ENCODE data around the gene C8A.

The C8A gene

GRCh38 chr1:56963667-56964066 lies 109.1 kb downstream of the C8A start:
- H3K4me3 ChIP-seq (ENCODE audit: control insufficient read depth, low read depth, low read length), result no peak overlapping the region
- DNase-seq (ENCODE audit: low read depth), result peak; percentile 40
- TF ChIP-seq CTCF (conservative IDR thresholded peaks at IDR 0.05; ENCODE audit: control insufficient read depth, insufficient read depth, low read depth, low read length), result no peak

DNA sequence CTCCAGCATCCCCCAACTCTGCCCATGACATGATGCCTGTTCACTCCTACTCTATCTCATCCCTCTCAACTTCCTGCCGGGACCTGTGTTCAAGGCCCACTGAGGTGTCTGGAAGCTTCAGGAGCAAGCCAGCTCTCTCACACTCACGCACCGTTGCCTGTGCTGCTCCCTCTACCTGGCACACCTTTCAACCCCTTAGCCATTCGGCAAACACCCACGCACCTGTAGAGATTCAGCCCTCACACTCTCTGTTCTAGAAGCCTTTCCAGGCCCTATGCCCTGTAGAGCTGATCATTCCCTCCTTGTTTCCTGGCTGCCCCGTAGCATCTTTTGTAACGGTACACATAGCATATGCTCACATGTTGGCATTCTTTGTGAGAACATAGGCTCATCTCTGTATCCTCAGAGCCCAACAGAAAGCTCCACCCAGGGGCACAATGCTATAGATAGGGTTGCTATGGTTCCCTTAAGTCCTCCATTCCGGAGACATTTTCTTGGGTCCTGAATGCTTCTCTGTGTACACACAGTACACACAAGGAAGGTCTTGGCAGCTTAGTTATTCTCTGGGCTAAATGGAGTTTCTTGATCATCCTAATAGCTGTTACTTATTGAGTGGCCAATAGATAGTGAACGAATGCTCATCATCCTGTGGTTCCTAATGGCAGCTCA lies 109.9 kb downstream of the C8A start:
- no peak for TF ChIP-seq CTCF (conservative IDR thresholded peaks at IDR 0.05; ENCODE audit: control insufficient read depth, insufficient read depth, low read depth, low read length)
- DNase-seq (ENCODE audit: low read depth), result no peak
- H3K4me3 ChIP-seq (ENCODE audit: control insufficient read depth, low read depth, low read length), result no peak overlapping the region

- H3K4me3 ChIP-seq (ENCODE audit: control insufficient read depth, low read depth, low read length), result no peak overlapping the region
- TF ChIP-seq CTCF (conservative IDR thresholded peaks at IDR 0.05; ENCODE audit: control insufficient read depth, insufficient read depth, low read depth, low read length), result no peak
- no peak for DNase-seq (ENCODE audit: low read depth)
These were observed 110.6 kb downstream of the C8A start for GRCh38 chr1:56965191-56965590.

DNA sequence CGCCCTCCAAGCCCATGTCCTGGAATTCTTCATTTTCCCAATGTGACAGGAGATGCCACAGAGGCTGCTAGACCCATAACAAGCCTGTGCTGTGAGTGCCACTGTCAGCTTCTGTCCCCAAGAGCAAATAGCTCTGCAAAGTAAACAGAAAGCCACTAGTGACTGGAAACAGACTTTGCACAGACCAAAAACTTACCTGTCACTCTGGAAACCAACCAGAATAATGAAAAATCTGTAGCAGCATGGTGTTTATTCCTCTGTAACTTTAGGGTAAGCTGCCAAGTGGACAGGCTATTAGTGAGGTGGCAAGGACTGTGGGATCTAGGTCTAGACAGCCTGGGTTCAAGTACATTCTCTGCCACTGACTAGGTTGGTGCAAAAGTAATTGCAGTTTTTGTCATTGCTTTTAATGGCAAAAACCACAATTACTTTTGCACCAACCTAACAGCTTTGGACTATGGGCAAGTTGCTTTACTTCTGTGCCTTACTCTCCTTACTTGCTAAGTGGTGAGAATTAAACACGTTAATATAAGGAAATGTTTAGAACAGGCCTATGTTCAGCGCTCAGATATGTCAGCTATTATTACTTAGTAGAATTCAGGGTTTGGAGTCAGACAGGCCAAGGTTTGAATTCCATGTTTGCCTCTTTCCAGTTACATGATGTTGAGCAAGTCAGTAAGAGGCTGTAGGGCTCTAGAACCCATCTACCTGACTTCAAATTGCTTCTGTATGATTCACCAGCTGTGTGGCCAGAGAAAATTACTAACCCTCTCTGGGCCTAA lies 111.5 kb downstream of the C8A start, which contains the start of gene C8B:
Gene C8B, minus strand, starts transcription at position 100 of the 782 bp plus-strand sequence. Its CDS starts 67 bp downstream, at position 33.
- no peak for TF ChIP-seq CTCF (conservative IDR thresholded peaks at IDR 0.05; ENCODE audit: control insufficient read depth, insufficient read depth, low read depth, low read length)
- no peak within 1 kb of the TSS for H3K4me3 ChIP-seq (ENCODE audit: control insufficient read depth, low read depth, low read length)
- DNase-seq (ENCODE audit: low read depth), result no peak

DNA sequence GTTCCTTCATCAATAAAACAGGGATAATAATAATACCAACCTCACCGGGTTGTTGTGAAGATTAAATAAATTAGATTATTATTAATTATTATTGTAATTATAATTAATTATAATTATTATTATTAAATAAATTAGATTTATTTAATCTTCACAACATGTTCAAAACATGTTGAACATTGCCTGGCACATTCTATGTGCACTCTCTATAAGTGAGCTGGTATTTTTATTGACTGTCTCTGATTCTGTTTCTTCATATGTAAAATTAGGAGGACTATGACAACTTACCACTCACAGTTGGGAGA lies 112.1 kb downstream of the C8A start:
- no peak for TF ChIP-seq CTCF (conservative IDR thresholded peaks at IDR 0.05; ENCODE audit: control insufficient read depth, insufficient read depth, low read depth, low read length)

DNA sequence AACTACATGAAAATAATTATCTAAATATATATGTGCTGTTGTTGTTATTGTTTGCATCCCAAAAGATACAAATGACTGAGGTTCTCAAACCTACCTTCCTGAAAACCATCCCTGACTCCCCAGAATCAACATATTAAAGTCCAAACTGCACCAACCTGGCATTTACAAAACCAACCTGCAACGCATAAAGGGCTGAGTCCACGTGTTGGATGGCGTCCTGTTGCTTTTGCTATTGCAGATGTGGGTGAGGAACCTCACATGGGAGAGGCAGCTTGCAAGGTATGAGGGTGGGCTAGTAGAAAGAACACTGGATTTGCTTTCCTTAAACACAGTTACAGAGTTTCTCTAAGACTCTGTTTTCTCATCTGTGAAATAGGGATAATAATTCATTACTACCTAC lies 112.8 kb downstream of the C8A start:
- DNase-seq (ENCODE audit: low read depth), result no peak
- TF ChIP-seq CTCF (conservative IDR thresholded peaks at IDR 0.05; ENCODE audit: control insufficient read depth, insufficient read depth, low read depth, low read length), result no peak
- H3K4me3 ChIP-seq (ENCODE audit: control insufficient read depth, low read depth, low read length), result no peak overlapping the region

More for the DNA sequence above, 112.1 kb downstream of the C8A start:
- no peak for DNase-seq (ENCODE audit: low read depth)
- no peak overlapping the region for H3K4me3 ChIP-seq (ENCODE audit: control insufficient read depth, low read depth, low read length)

Measured in fibroblast of mammary gland (primary cell).